Measurements from ENCODE around the gene INPP5D. TPM values are rescaled to one million over a fixed set of nuclear protein-coding genes. Genes with fewer than 3 reads are reported as not detected.

Gene INPP5D
- total and polyA plus RNA-seq, 4 donors = 2.9 to 18.8 (median 6.6) TPM

- no peaks in the 10 kb centered on the region for H3K9me3 ChIP-seq (ENCODE audit: control insufficient read depth in 4 of 4, low read length in 3 of 4)
- H3K4me1 ChIP-seq (ENCODE audit: control insufficient read depth in 4 of 4, insufficient read depth in 4 of 4, low read length in 3 of 4) = peaks cover 0 to 8% (median 3%) of the 10 kb centered on the region in 4 donors
- WGBS = 71% methylated on average over 11 of the region's 11 CpGs
- H3K9ac ChIP-seq (ENCODE audit: low read depth in 1 of 2, low read length in 2 of 2) = peak overlapping the region in 1 of 2 donors; percentile 53
- peak; percentile 32 for DNase-seq (ENCODE audit: low spot score)
- peak overlapping the region; percentile 13 to 69 for H3K27ac ChIP-seq (ENCODE audit: low read depth in 1 of 2, low read length in 2 of 2)
- no peaks in the 10 kb centered on the region for H3K27me3 ChIP-seq (ENCODE audit: control insufficient read depth in 4 of 4, insufficient read depth in 4 of 4, low read length in 3 of 4)
- no peaks in the 10 kb centered on the region for H3K36me3 ChIP-seq (ENCODE audit: control insufficient read depth in 4 of 4, insufficient read depth in 3 of 4, low read depth in 1 of 4, low read length in 3 of 4)
- no peak overlapping the region for H3K4me3 ChIP-seq (ENCODE audit: low read depth in 1 of 3, low read length in 3 of 3)
- TF ChIP-seq CTCF (IDR thresholded peaks at IDR 0.05; ENCODE audit: low read depth, low read length, missing input control) (no peak), MAX (IDR thresholded peaks at IDR 0.05) (no peak)
These were observed 22.2 kb downstream of the INPP5D start for GRCh38 chr2:233082222-233082930.

GRCh38 chr2:233082931-233083755 is 23.0 kb downstream of the INPP5D start:
- Histone ChIP-seq H3K36me3 (ENCODE audit: control insufficient read depth in 4 of 4, insufficient read depth in 3 of 4, low read depth in 1 of 4, low read length in 3 of 4) (no peaks in the 10 kb centered on the region), H3K9me3 (ENCODE audit: control insufficient read depth in 4 of 4, low read length in 3 of 4) (no peaks in the 10 kb centered on the region), H3K9ac (ENCODE audit: low read depth in 1 of 2, low read length in 2 of 2) (peak overlapping the region in 1 of 2 donors; percentile 53), H3K27me3 (ENCODE audit: control insufficient read depth in 4 of 4, insufficient read depth in 4 of 4, low read length in 3 of 4) (no peaks in the 10 kb centered on the region), H3K4me3 (ENCODE audit: low read depth in 1 of 3, low read length in 3 of 3) (no peak overlapping the region), H3K4me1 (ENCODE audit: control insufficient read depth in 4 of 4, insufficient read depth in 4 of 4, low read length in 3 of 4) (peaks cover 0 to 8% (median 3%) of the 10 kb centered on the region in 4 donors), H3K27ac (ENCODE audit: low read depth in 1 of 2, low read length in 2 of 2) (peak overlapping the region; percentile 69 to 79)
- DNase-seq (ENCODE audit: low spot score) = peak; percentile 37
- TF ChIP-seq HNF4G (IDR thresholded peaks at IDR 0.05) = no peak
- TF ChIP-seq ZBTB33 (IDR thresholded peaks at IDR 0.05) = no peak
- WGBS = 70% methylated on average over 9 of the region's 9 CpGs

- no peak overlapping the region for H3K4me3 ChIP-seq (ENCODE audit: low read depth in 1 of 3, low read length in 3 of 3)
- peak overlapping the region; percentile 69 to 79 for H3K27ac ChIP-seq (ENCODE audit: low read depth in 1 of 2, low read length in 2 of 2)
- no peaks in the 10 kb centered on the region for H3K9me3 ChIP-seq (ENCODE audit: control insufficient read depth in 4 of 4, low read length in 3 of 4)
- TF ChIP-seq CTCF (IDR thresholded peaks at IDR 0.05; ENCODE audit: low read depth, low read length, missing input control) = no peak
- TF ChIP-seq RXRA (IDR thresholded peaks at IDR 0.05) = no peak
- no peak for TF ChIP-seq EGR1 (IDR thresholded peaks at IDR 0.05; ENCODE audit: low read depth in 2 of 2)
- TF ChIP-seq HNF4A (conservative IDR thresholded peaks at IDR 0.05) = no peak
- no peak for TF ChIP-seq RAD21 (IDR thresholded peaks at IDR 0.05)
- no peak for TF ChIP-seq FOXA2 (IDR thresholded peaks at IDR 0.05)
- TF ChIP-seq ZBTB33 (IDR thresholded peaks at IDR 0.05) = no peak
- TF ChIP-seq HNF4G (IDR thresholded peaks at IDR 0.05) = no peak
- no peak for TF ChIP-seq GABPA (IDR thresholded peaks at IDR 0.05 in 1 of 2, conservative IDR thresholded peaks at IDR 0.05 in 1 of 2)
- no peak for TF ChIP-seq ATF3 (IDR thresholded peaks at IDR 0.05)
- WGBS = 84% methylated on average over 8 of the region's 8 CpGs
- H3K4me1 ChIP-seq (ENCODE audit: control insufficient read depth in 4 of 4, insufficient read depth in 4 of 4, low read length in 3 of 4) = peaks cover 0 to 8% (median 3%) of the 10 kb centered on the region in 4 donors
- H3K27me3 ChIP-seq (ENCODE audit: control insufficient read depth in 4 of 4, insufficient read depth in 4 of 4, low read length in 3 of 4) = no peaks in the 10 kb centered on the region
- no peak for DNase-seq (ENCODE audit: low spot score)
- peaks cover 0 to 1% (median 0%) of the 10 kb centered on the region in 4 donors for H3K36me3 ChIP-seq (ENCODE audit: control insufficient read depth in 4 of 4, insufficient read depth in 3 of 4, low read depth in 1 of 4, low read length in 3 of 4)
- no peak overlapping the region for H3K9ac ChIP-seq (ENCODE audit: low read depth in 1 of 2, low read length in 2 of 2)
These were observed 23.6 kb downstream of the INPP5D start for GRCh38 chr2:233083782-233084181.

All from liver (tissue), 9 donors.